PFSK-1 (cell line): ENCODE measurements around the gene PSMA6.

Experiments used
- FOXP2 ChIP-seq: optimal IDR thresholded peaks from 2 replicates; pipeline ENCODE3; 2011; ENCODE audit warnings: borderline replicate concordance, control low read depth, inconsistent platforms; ENCODE audit not compliant: insufficient read depth; ENCODE audit errors: extremely low read length, extremely low read depth
- POLR2AphosphoS5 ChIP-seq: IDR thresholded peaks from 2 replicates; pipeline ENCODE4 v1.6.1; 2012; ENCODE audit warnings: low read depth, mild to moderate bottlenecking, control low read depth, low read length, moderate library complexity
- SIN3A ChIP-seq: IDR thresholded peaks from 2 replicates; pipeline ENCODE4 v1.6.1; 2012; ENCODE audit warnings: mild to moderate bottlenecking, low read length, moderate library complexity, borderline replicate concordance; ENCODE audit not compliant: insufficient read depth
- TAF1 ChIP-seq: IDR thresholded peaks from 2 replicates; pipeline ENCODE4 v1.6.1; 2012; ENCODE audit warnings: low read length, control low read depth, borderline replicate concordance; ENCODE audit not compliant: insufficient read depth
- TF ChIP-seq, protein P1 (sequence below), 2 experiments: IDR thresholded peaks; 2 replicates each; pipeline versions ENCODE4 v1.6.1 to v1.8.0; 2011 to 2012; ENCODE audit warnings: low read depth in 2 of 2, low read length in 2 of 2, control low read depth in 1 of 2, inconsistent platforms in 1 of 2, mild to moderate bottlenecking in 1 of 2, moderate library complexity in 1 of 2; ENCODE audit not compliant: insufficient read depth in 1 of 2

PSMA6 gene

DNA sequence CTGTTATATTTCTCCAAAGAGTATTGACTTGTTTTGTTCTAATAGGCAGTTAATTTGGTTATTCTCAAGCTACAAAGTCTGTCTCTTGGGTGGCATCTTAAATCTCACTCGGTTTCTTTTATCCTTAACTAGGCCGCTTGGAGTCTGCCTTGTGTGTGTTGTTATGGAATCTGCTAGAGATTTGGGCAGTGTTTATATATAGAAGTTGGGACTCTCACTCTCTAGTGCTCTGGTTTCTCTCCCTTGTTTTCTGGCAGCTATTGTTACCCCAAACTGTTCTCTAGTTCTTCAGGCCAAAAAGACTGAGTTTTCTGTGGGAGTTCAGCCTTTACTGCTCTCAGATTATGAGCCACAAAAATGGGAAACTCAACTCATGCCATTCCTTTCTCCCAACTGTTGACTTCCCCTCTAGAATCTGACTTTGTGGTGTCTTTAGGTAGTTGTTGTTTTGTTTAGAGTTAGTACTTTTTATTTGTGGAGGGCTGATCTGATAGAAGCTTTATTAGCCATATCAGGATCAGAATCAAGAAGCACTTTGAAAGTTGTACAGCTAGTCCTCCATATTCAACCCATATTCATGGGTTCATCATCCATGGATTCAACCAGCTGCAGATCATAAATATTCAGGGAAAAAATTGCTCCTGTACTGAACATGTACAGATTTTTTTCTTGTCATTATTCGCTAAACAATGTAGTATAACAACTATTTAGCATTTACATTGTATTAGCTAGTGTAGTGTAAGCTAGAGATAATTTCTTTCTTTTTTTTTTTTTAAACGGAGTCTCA lies 11.2 kb downstream of the PSMA6 start:
- TF ChIP-seq TAF1 = no peak
- TF ChIP-seq FOXP2 = no peak
- TF ChIP-seq, protein P1, sequence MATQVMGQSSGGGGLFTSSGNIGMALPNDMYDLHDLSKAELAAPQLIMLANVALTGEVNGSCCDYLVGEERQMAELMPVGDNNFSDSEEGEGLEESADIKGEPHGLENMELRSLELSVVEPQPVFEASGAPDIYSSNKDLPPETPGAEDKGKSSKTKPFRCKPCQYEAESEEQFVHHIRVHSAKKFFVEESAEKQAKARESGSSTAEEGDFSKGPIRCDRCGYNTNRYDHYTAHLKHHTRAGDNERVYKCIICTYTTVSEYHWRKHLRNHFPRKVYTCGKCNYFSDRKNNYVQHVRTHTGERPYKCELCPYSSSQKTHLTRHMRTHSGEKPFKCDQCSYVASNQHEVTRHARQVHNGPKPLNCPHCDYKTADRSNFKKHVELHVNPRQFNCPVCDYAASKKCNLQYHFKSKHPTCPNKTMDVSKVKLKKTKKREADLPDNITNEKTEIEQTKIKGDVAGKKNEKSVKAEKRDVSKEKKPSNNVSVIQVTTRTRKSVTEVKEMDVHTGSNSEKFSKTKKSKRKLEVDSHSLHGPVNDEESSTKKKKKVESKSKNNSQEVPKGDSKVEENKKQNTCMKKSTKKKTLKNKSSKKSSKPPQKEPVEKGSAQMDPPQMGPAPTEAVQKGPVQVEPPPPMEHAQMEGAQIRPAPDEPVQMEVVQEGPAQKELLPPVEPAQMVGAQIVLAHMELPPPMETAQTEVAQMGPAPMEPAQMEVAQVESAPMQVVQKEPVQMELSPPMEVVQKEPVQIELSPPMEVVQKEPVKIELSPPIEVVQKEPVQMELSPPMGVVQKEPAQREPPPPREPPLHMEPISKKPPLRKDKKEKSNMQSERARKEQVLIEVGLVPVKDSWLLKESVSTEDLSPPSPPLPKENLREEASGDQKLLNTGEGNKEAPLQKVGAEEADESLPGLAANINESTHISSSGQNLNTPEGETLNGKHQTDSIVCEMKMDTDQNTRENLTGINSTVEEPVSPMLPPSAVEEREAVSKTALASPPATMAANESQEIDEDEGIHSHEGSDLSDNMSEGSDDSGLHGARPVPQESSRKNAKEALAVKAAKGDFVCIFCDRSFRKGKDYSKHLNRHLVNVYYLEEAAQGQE (IDR thresholded peaks at IDR 0.05; ENCODE audit: insufficient read depth in 1 of 2, low read depth in 2 of 2, low read length in 2 of 2) = no peak
- TF ChIP-seq POLR2AphosphoS5 = no peak
- no peak for TF ChIP-seq SIN3A

DNA sequence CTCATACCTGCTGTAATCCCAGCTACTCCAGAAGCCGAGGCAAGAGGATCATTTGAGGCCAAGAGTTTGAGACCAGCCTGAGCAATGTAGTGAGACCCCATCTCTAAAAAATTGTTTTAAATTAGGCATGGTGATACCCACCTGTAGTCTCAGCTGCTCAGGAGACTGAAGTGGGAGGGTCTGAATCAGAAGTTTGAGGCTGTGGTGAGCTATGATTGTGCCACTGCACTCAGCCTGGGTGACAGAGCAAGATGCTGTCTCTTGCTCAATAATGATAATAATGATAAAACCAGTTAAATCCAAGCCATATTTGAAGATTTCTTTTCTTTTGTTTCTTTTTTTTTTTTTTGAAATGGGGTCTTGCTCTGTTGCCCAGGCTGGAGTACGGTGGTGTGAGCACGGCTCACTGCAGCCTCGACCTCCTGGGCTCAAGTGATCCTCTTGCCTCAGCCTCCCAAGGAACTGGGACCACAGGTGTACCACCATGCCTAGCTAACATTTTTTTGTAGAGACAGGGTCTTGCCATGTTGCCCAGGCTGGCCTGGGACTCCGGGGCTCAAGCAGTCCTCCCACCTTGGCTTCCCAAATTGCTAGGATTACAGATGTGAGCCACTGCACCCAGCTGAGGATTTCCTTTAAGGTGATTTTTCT lies 12.8 kb downstream of the PSMA6 start:
- TF ChIP-seq POLR2AphosphoS5 = no peak
- no peak for TF ChIP-seq TAF1
- TF ChIP-seq, protein P1 (IDR thresholded peaks at IDR 0.05; ENCODE audit: insufficient read depth in 1 of 2, low read depth in 2 of 2, low read length in 2 of 2) = no peak
- no peak for TF ChIP-seq SIN3A
- no peak for TF ChIP-seq FOXP2

DNA sequence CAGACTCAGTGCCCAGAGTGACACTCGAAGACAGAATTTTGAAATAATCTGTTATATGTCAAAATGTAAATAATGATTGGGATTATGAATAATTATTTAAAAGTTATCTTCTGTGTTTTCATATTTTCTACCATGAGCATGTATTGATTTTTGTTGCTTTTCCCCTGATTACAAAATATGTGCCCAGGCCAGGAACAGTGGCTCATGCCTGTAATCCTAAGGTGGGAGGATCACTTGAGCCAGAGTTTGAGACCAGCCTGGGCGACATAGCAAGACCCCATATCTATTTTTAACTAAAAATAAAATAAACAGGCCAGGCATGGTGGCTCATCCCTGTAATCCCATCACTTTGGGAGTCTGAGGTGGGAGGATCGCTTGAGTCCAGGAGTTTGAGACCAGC lies 13.5 kb downstream of the PSMA6 start:
- TF ChIP-seq FOXP2 (no peak), SIN3A (no peak), TAF1 (no peak), POLR2AphosphoS5 (no peak)
- TF ChIP-seq, protein P1 (IDR thresholded peaks at IDR 0.05; ENCODE audit: insufficient read depth in 1 of 2, low read depth in 2 of 2, low read length in 2 of 2) = no peak

DNA sequence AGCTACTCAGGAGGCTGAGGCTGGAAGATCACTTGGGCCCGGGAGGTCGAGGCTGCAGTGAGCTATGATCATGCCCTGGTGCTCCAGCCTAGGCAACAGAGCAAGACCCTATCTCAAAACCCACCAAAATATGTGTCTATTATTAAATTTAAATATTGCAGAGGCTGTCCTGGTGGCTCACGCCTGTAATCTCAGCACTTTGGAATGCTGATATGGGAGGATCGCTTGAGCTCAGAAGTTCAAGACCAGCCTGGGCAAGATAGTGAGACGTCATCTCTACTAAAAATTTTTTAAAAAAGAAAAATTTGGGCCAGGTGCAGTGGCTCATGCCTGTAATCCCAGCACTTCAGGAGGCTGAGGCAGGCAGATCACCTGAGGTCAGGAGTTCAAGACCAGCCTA lies 13.9 kb downstream of the PSMA6 start:
- TF ChIP-seq TAF1 (no peak), SIN3A (no peak), FOXP2 (no peak), POLR2AphosphoS5 (no peak)
- TF ChIP-seq, protein P1 (IDR thresholded peaks at IDR 0.05; ENCODE audit: insufficient read depth in 1 of 2, low read depth in 2 of 2, low read length in 2 of 2) = no peak
